ENCODE data around the gene ORC3. TPM values are rescaled to one million over a fixed set of nuclear protein-coding genes. Genes with fewer than 3 reads are reported as not detected.

Gene ORC3
- total and polyA plus RNA-seq, 2 donors (not counting 1 experiment from before 2014, with no cell fraction given), result 16.1 to 31.2 TPM

DNA sequence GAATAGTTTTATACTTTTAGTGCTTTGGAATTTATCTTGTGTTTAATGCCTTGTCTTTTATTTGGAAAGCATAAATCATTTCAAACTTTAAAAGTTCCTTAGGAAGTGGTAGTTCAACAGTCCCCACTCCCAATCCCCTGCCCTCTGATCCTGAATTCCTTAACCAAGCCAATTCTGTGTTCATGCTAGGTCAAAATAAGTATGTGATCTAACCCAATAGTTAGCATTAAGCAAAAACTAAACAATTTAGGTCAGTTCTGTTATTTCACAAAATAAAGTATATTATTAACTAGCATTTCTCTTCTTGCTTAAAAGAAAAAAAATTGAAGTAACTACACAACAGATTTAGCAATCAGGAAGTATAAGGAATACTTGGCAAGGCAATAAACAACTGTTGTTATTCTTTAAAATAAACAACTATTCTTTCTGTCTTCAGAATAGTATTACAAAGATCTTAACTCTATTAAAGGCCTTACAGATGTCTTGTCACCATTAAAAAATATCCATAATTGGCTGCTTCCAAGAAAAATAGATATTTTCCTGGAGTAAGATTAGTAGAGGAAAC lies 75.1 kb downstream of the ORC3 start:
- H2AFZ ChIP-seq (ENCODE audit: insufficient read depth, low read depth, low read length, poor library complexity, severe bottlenecking), result no peak overlapping the region
- no peak for ATAC-seq (ENCODE audit: low read depth)
- TF ChIP-seq CTCF (IDR thresholded peaks at IDR 0.05) (no peak), EZH2 (IDR thresholded peaks at IDR 0.05; ENCODE audit: borderline replicate concordance, insufficient read depth, low read depth, low read length, poor library complexity, severe bottlenecking) (no peak)
- Mint-ChIP-seq H3K4me3 (no peak overlapping the region), H3K4me1 (peaks cover 3% of the 10 kb centered on the region), H3K27ac (no peak overlapping the region), H3K9me3 (ENCODE audit: insufficient read depth) (no peaks in the 10 kb centered on the region), H3K27me3 (no peaks in the 10 kb centered on the region)
- no peak for DNase-seq
- ChIA-PET POLR2A (interaction anchor here (0.5 kb wide), 1 partner anchor 1222 kb away, joined by 4 read pairs; no protein-coding TSS in a partner anchor), CTCF (no interaction called here)
- H4K20me1 ChIP-seq (ENCODE audit: control insufficient read depth, insufficient read depth, low read length, poor library complexity, severe bottlenecking), result no peaks in the 10 kb centered on the region
- no peaks in the 10 kb centered on the region for H3K79me2 ChIP-seq (ENCODE audit: control insufficient read depth, insufficient read depth, low read length)
- H3K4me2 ChIP-seq (replicated peaks; ENCODE audit: low read depth, low read length, poor library complexity, severe bottlenecking), result no peak overlapping the region
- H3K27ac ChIP-seq (ENCODE audit: low read length in 2 of 2), result peak overlapping the region in 1 of 2 donors; percentile 19
- H3K4me1 ChIP-seq (ENCODE audit: control insufficient read depth in 2 of 2, insufficient read depth in 2 of 2, low read length in 2 of 2), result no peaks in the 10 kb centered on the region
- H3K27me3 ChIP-seq (replicated peaks in 1 of 4; ENCODE audit: control extremely low read depth in 1 of 4, control insufficient read depth in 3 of 4, insufficient read depth in 4 of 4, low read length in 3 of 4), result no peaks in the 10 kb centered on the region
- intact Hi-C loops (cut with micrococcal nuclease), result no loop called here
- H3K9me3 ChIP-seq (ENCODE audit: control extremely low read depth in 1 of 3, control insufficient read depth in 2 of 3, insufficient read depth in 1 of 3, low read length in 2 of 3), result no peaks in the 10 kb centered on the region
- no peak overlapping the region for H3K9ac ChIP-seq (ENCODE audit: low read length)
- H3K4me3 ChIP-seq (ENCODE audit: control extremely low read depth in 1 of 5, extremely low read depth in 1 of 5, insufficient read depth in 1 of 5, low read depth in 2 of 5, low read length in 4 of 5), result no peak overlapping the region
- H3K36me3 ChIP-seq (replicated peaks in 1 of 2; ENCODE audit: control extremely low read depth in 1 of 2, control insufficient read depth in 1 of 2, extremely low read depth in 1 of 2, insufficient read depth in 2 of 2, low read length in 1 of 2), result peaks cover 4 to 19% of the 10 kb centered on the region in 2 experiments

DNA sequence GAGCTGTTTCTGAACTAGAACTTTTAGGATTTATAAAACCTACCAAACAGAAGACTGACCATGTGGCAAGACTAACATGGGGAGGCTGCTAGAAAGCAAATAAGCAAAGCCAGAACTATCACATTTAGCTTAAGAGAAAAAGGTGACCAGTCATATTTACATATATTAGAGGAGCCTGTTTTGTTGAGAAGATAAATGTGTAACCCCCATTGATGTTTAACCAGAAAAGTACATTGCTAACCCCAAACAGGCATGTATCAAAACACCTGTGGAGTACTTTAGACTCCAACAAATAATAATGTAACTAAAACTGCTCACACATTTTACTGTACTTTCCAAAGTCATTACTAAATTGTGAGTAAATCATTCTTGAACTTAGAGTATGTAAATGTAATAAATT lies 77.1 kb downstream of the ORC3 start:
- H3K9me3 ChIP-seq (ENCODE audit: control extremely low read depth in 1 of 3, control insufficient read depth in 2 of 3, insufficient read depth in 1 of 3, low read length in 2 of 3), result no peaks in the 10 kb centered on the region
- peaks cover 4 to 25% of the 10 kb centered on the region in 2 experiments for H3K36me3 ChIP-seq (replicated peaks in 1 of 2; ENCODE audit: control extremely low read depth in 1 of 2, control insufficient read depth in 1 of 2, extremely low read depth in 1 of 2, insufficient read depth in 2 of 2, low read length in 1 of 2)
- CTCF ChIA-PET, result no interaction called here
- Mint-ChIP-seq H3K4me3 (no peak overlapping the region), H3K27me3 (no peaks in the 10 kb centered on the region), H3K27ac (no peak overlapping the region), H3K9me3 (ENCODE audit: insufficient read depth) (no peaks in the 10 kb centered on the region), H3K4me1 (peaks cover 12% of the 10 kb centered on the region)
- TF ChIP-seq CTCF (IDR thresholded peaks at IDR 0.05) (no peak), EZH2 (IDR thresholded peaks at IDR 0.05; ENCODE audit: borderline replicate concordance, insufficient read depth, low read depth, low read length, poor library complexity, severe bottlenecking) (no peak)
- intact Hi-C loops (cut with micrococcal nuclease), result no loop called here
- H3K79me2 ChIP-seq (ENCODE audit: control insufficient read depth, insufficient read depth, low read length), result no peaks in the 10 kb centered on the region
- no peaks in the 10 kb centered on the region for H4K20me1 ChIP-seq (ENCODE audit: control insufficient read depth, insufficient read depth, low read length, poor library complexity, severe bottlenecking)
- no peaks in the 10 kb centered on the region for H3K27me3 ChIP-seq (replicated peaks in 1 of 4; ENCODE audit: control extremely low read depth in 1 of 4, control insufficient read depth in 3 of 4, insufficient read depth in 4 of 4, low read length in 3 of 4)
- H3K9ac ChIP-seq (ENCODE audit: low read length), result no peak overlapping the region
- no peak overlapping the region for H3K4me2 ChIP-seq (replicated peaks; ENCODE audit: low read depth, low read length, poor library complexity, severe bottlenecking)
- DNase-seq (no peak), ATAC-seq (ENCODE audit: low read depth) (no peak)
- POLR2A ChIA-PET, result no interaction called here
- no peak overlapping the region for H3K27ac ChIP-seq (ENCODE audit: low read length in 2 of 2)
- H3K4me3 ChIP-seq (ENCODE audit: control extremely low read depth in 1 of 5, extremely low read depth in 1 of 5, insufficient read depth in 1 of 5, low read depth in 2 of 5, low read length in 4 of 5), result no peak overlapping the region
- peaks cover 5 to 6% of the 10 kb centered on the region in 2 donors for H3K4me1 ChIP-seq (ENCODE audit: control insufficient read depth in 2 of 2, insufficient read depth in 2 of 2, low read length in 2 of 2)
- no peak overlapping the region for H2AFZ ChIP-seq (ENCODE audit: insufficient read depth, low read depth, low read length, poor library complexity, severe bottlenecking)
